PC-9 (cell line): ENCODE results near the gene LRRC3B.

Experiments used
- CTCF ChIP-seq: fragments of 200-600 bp; sonication (generic); conservative IDR thresholded peaks from 2 replicates; pipeline ENCODE4 v1.6.1; 2017; ENCODE audit warnings: mixed run types, antibody characterized with exemption, mild to moderate bottlenecking, moderate library complexity
- EZH2 ChIP-seq: fragments of 200-600 bp; sonication (generic); IDR thresholded peaks from 2 replicates; pipeline ENCODE4 v1.8.0; 2017; ENCODE audit warnings: antibody characterized with exemption, low read depth

GRCh38 chr3:26579116-26579515 lies 43.5 kb upstream of the LRRC3B start:
- no peak for TF ChIP-seq CTCF
- TF ChIP-seq EZH2 = no peak
